Osteoblast (primary cell): ENCODE data around the gene ZC3H6. TPM values are rescaled to one million over a fixed set of nuclear protein-coding genes. Genes with fewer than 3 reads are reported as not detected.

Experiments used
- DNase-seq: peaks from one replicate; pipeline ENCODE4 v3.0.0; 2011; ENCODE audit warnings: low spot score, mixed read lengths; ENCODE audit not compliant: insufficient read length; ENCODE audit errors: missing footprints
- H2AFZ ChIP-seq: 2 replicates; pipeline ENCODE4 v1.6.0; 2011; ENCODE audit warnings: mild to moderate bottlenecking, low read length
- H3K27ac ChIP-seq: 2 replicates; pipeline ENCODE4 v1.5.1; 2011; ENCODE audit warnings: mild to moderate bottlenecking, low read depth, low read length, moderate library complexity
- H3K27me3 ChIP-seq: 2 replicates; pipeline ENCODE4 v1.6.0; 2012; ENCODE audit warnings: mild to moderate bottlenecking, control low read depth, inconsistent platforms, low read length, moderate library complexity; ENCODE audit not compliant: insufficient read depth
- H3K36me3 ChIP-seq: 2 replicates; pipeline ENCODE4 v1.5.1; 2011; ENCODE audit warnings: mild to moderate bottlenecking, low read length, control low read depth, moderate library complexity; ENCODE audit not compliant: insufficient read depth
- H3K4me1 ChIP-seq: 2 replicates; pipeline ENCODE4 v1.5.1; 2011; ENCODE audit warnings: mild to moderate bottlenecking, low read length, control low read depth, moderate library complexity; ENCODE audit not compliant: insufficient read depth
- H3K4me2 ChIP-seq: 2 replicates; pipeline ENCODE4 v1.6.0; 2011; ENCODE audit warnings: mild to moderate bottlenecking, low read length; ENCODE audit not compliant: insufficient read depth
- H3K4me3 ChIP-seq: fragments of 200-600 bp; sonication (generic); 3 replicates; pipeline ENCODE4 v1.5.1; 2012; ENCODE audit warnings: mild to moderate bottlenecking, low read length, inconsistent platforms; ENCODE audit not compliant: insufficient read depth
- H3K79me2 ChIP-seq: 2 replicates; pipeline ENCODE4 v1.6.0; 2012; ENCODE audit warnings: mild to moderate bottlenecking, low read length, control low read depth, inconsistent platforms; ENCODE audit not compliant: insufficient read depth
- H3K9me3 ChIP-seq: 2 replicates; pipeline ENCODE4 v1.5.1; 2011; ENCODE audit warnings: low read depth, low read length, control low read depth
- H4K20me1 ChIP-seq: 2 replicates; pipeline ENCODE4 v1.6.0; 2012; ENCODE audit warnings: mild to moderate bottlenecking, low read length, control low read depth; ENCODE audit not compliant: insufficient read depth
- CTCF ChIP-seq: IDR thresholded peaks from 2 replicates; pipeline ENCODE4 v1.5.1; 2011; ENCODE audit warnings: mild to moderate bottlenecking, low read depth, low read length, moderate library complexity; ENCODE audit errors: extremely low read depth
- total RNA-seq: library from RNA; depleted of rRNA; stranded (reverse); fragments of >200 nt; gene quantifications from 2 replicates; pipeline ENCODE4 v1.2.3, GENCODE V29; 2012

Gene ZC3H6
- total RNA-seq, 1 donor, result 4.3 TPM

- no peaks in the 10 kb centered on the region for H3K79me2 ChIP-seq
- no peaks in the 10 kb centered on the region for H3K27me3 ChIP-seq
- no peaks in the 10 kb centered on the region for H4K20me1 ChIP-seq
- H3K4me3 ChIP-seq, result no peak overlapping the region
- H3K4me2 ChIP-seq, result no peak overlapping the region
- no peaks in the 10 kb centered on the region for H3K4me1 ChIP-seq
- DNase-seq, result no peak
- no peak for TF ChIP-seq CTCF
- no peaks in the 10 kb centered on the region for H3K36me3 ChIP-seq
- no peaks in the 10 kb centered on the region for H3K9me3 ChIP-seq
- no peak overlapping the region for H3K27ac ChIP-seq
- H2AFZ ChIP-seq, result no peak overlapping the region
Observed at GRCh38 chr2:112239862-112240261, 35.5 kb upstream of the ZC3H6 start.

GRCh38 chr2:112242384-112242783, 33.0 kb upstream of the ZC3H6 start:
- Histone ChIP-seq H4K20me1 (no peaks in the 10 kb centered on the region), H3K4me3 (no peak overlapping the region), H3K4me1 (no peaks in the 10 kb centered on the region), H3K9me3 (no peaks in the 10 kb centered on the region), H2AFZ (no peak overlapping the region), H3K27me3 (no peaks in the 10 kb centered on the region), H3K36me3 (peaks cover under 1% of the 10 kb centered on the region), H3K4me2 (no peak overlapping the region), H3K79me2 (no peaks in the 10 kb centered on the region), H3K27ac (no peak overlapping the region)
- no peak for DNase-seq
- no peak for TF ChIP-seq CTCF

GRCh38 chr2:112243233-112243632, 32.2 kb upstream of the ZC3H6 start:
- no peaks in the 10 kb centered on the region for H4K20me1 ChIP-seq
- H3K4me3 ChIP-seq, result no peak overlapping the region
- H2AFZ ChIP-seq, result no peak overlapping the region
- H3K36me3 ChIP-seq, result peaks cover 5% of the 10 kb centered on the region
- no peak for TF ChIP-seq CTCF
- H3K79me2 ChIP-seq, result no peaks in the 10 kb centered on the region
- H3K27me3 ChIP-seq, result no peaks in the 10 kb centered on the region
- no peaks in the 10 kb centered on the region for H3K9me3 ChIP-seq
- H3K27ac ChIP-seq, result no peak overlapping the region
- DNase-seq, result no peak
- no peaks in the 10 kb centered on the region for H3K4me1 ChIP-seq
- no peak overlapping the region for H3K4me2 ChIP-seq

- H3K27ac ChIP-seq, result no peak overlapping the region
- H3K27me3 ChIP-seq, result no peaks in the 10 kb centered on the region
- H3K4me1 ChIP-seq, result no peaks in the 10 kb centered on the region
- no peaks in the 10 kb centered on the region for H4K20me1 ChIP-seq
- no peak overlapping the region for H3K4me2 ChIP-seq
- H3K9me3 ChIP-seq, result no peaks in the 10 kb centered on the region
- no peaks in the 10 kb centered on the region for H3K79me2 ChIP-seq
- peaks cover 5% of the 10 kb centered on the region for H3K36me3 ChIP-seq
- TF ChIP-seq CTCF, result no peak
- H3K4me3 ChIP-seq, result no peak overlapping the region
- no peak for DNase-seq
- no peak overlapping the region for H2AFZ ChIP-seq
Observed at GRCh38 chr2:112244854-112245253, 30.5 kb upstream of the ZC3H6 start.
